GM21447 (cell line): Measurements from ENCODE around the gene POU5F2.

Experiments
- ATAC-seq: cut with Tn5 transposase; IDR thresholded peaks from one replicate; pipeline ENCODE4 v1.9.1; 2021; ENCODE audit not compliant: unreplicated experiment

POU5F2 gene

DNA sequence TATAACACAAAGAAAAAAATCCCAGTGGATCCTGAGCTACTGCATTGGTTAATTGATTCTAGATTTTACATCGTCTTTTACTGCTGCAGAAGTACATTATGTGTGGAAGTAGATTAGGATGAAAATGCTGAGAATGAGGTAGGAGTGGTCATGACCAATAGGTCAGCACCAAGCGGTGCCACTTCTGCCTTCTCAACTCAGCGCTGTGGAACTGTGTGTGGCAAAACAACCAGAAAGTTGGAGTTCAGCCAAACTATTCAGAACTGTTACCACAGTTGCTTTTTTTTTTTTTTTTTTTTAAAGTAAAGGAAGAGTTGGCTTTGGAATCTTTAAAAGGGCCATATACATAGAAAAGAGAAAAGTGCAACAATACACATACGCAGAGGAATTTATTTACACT is 24.2 kb downstream of the POU5F2 start:
- ATAC-seq, result no peak

DNA sequence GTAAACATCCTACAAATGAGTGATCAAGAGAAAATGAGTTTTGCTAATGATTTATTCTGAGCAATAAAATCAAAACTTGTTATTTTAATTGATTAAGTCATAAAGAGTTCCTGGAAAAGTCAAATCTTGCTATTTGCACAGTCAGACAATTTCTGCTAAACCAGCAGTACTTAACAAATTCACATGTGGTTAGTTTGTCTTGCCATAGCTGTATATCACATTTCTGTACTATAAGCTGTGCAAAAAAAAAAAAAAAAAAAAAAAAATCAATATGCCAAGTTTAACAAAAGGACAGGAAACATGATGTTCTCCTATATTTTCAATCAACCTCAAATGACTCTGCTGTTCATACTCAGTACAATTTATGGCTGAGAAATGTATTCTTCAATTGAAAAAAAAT is 24.9 kb downstream of the POU5F2 start:
- no peak for ATAC-seq

DNA sequence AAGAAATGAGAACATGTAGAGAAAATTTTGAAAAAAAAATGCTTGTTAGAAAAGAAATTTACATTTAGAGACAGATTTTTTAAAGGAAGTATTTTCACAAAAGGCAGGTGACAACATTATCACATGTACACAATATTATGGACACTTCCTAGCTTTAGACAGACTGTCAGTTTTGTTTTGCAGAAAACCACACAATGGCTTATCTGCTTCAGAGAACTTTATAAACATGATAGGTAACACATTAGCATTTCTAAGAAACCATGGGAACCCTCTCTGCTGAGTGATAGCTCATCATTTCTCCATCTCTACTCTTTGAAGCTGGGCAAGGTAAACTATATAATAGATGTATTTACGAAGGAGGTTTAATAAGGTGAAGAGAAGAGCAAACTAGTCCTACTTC is 25.6 kb downstream of the POU5F2 start:
- no peak for ATAC-seq

DNA sequence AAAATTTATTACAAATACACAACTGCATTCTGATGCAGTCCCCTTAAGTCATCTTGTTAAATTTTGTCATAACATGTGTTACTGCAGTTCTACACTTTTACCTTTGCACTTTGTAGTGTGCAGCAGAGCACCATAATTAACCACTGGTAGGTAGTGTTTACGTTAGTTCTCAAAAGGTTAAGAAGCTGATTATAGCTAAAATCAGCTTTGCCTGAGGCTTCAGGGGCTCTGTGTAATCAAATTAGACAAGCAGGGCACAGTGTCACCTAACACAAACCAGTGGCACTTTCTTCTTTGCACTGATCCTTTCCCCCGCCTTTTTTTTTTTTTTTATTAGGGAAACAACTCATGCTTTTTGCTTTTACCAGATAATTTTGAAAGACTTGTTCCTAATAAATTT is 26.1 kb downstream of the POU5F2 start:
- no peak for ATAC-seq

DNA sequence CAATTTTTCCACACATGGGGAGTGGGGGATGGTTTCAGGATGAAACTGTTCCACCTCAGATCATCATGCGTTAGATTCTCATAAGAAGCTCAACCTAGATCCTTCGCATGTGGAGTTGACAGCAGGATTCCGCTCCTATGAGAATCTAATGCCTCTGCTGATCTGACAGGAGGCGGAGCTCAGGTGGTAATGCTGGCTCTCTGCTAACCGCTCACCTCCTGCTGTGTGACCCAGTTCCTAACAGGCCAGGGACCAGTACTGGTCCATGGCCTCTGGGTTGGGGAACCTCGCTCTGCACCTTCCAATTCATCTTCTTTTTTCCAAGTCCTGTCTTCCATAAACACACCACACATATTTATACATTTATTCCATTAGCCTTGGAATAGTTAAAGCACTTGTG is 33.0 kb downstream of the POU5F2 start:
- no peak for ATAC-seq

DNA sequence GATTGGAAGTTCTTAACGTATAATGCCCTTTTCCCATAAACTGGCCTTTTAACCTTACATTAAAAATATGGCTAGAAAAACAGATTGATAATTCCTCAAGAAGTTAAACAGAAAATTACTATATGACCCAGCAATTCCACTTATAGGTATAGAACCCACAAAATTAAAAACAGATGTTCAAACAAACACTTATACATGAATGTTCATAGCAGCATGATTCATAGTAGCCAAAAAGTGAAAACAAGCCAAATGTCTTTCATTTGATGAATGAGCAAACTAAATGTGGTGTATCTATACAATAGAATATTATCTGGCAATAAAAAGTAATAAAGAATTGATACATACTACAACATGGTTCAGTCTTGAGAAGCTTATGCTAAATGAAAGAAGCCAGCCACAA is 35.5 kb downstream of the POU5F2 start:
- no peak for ATAC-seq

DNA sequence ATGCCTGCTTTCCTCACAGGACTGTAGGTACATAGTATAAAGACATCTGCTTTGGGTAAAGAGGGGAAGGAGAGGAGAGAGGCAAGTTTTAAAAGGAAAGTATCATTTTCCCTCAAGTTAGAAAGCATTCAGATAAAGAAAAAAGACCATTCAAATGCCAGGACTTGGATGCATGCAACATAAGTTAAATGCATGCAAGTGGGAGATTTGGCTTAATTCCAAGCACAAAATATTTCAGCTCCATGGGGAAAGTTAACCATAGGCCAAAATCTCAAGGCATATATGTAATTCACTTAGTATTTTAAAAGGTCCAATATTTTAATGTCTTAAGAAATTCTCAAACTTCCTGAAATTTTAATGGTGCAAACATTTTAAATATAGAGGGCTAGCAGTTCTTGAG is 36.4 kb downstream of the POU5F2 start:
- ATAC-seq, result no peak

DNA sequence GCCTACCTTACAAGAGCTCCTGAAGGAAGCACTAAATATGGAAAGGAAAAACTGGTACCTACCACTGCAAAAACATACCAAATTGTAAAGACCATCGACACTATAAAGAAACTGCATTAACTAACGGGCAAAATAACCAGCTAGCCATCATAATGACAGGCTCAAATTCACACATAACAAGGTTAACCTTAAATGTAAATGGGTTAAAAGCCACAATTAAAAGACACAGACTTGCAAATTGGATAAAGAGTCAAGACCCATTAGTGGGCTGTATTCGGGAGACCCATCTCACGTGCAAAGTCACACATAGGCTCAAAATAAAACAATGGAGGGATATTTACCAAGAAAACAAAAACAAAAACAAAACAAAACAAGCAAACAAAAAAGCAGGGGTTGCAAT is 49.4 kb downstream of the POU5F2 start:
- ATAC-seq, result no peak
